Hepatocyte (in vitro differentiated cells): ENCODE data around the gene BRIP1. TPM values are rescaled to one million over a fixed set of nuclear protein-coding genes. Genes with fewer than 3 reads are reported as not detected.

Experiments used
- DNase-seq: peaks from one replicate; pipeline ENCODE4 v3.0.0-alpha.2; 2016; ENCODE audit warnings: low spot score
- H2AFZ ChIP-seq: fragments of 200-600 bp; sonication (generic); 2 replicates; pipeline ENCODE4 v1.6.0; 2016; ENCODE audit warnings: antibody characterized with exemption, mild to moderate bottlenecking
- H3K27ac ChIP-seq: fragments of 200-600 bp; sonication (generic); 2 replicates; pipeline ENCODE4 v1.5.1; 2016; ENCODE audit warnings: mild to moderate bottlenecking
- H3K27me3 ChIP-seq: fragments of 200-600 bp; sonication (generic); 2 replicates; pipeline ENCODE4 v1.6.1; 2016
- H3K36me3 ChIP-seq: fragments of 200-600 bp; sonication (generic); replicated peaks from 2 replicates; pipeline ENCODE4 v1.5.1; 2016; ENCODE audit warnings: low read depth; ENCODE audit not compliant: insufficient read depth
- H3K4me1 ChIP-seq: fragments of 200-600 bp; sonication (generic); 2 replicates; pipeline ENCODE4 v1.5.1; 2016; ENCODE audit warnings: mild to moderate bottlenecking, moderate library complexity; ENCODE audit not compliant: insufficient read depth
- H3K4me2 ChIP-seq: fragments of 200-600 bp; sonication (generic); 2 replicates; pipeline ENCODE4 v1.6.0; 2016
- H3K4me3 ChIP-seq: fragments of 200-600 bp; sonication (generic); 2 replicates; pipeline ENCODE4 v1.5.1; 2016; ENCODE audit warnings: mild to moderate bottlenecking
- H3K79me2 ChIP-seq: fragments of 200-600 bp; sonication (generic); 2 replicates; pipeline ENCODE4 v1.6.0; 2017; ENCODE audit warnings: mild to moderate bottlenecking
- H3K9me2 ChIP-seq: fragments of 200-600 bp; sonication (generic); replicated peaks from 2 replicates; pipeline ENCODE4 v1.6.0; 2017; ENCODE audit warnings: mild to moderate bottlenecking; ENCODE audit not compliant: insufficient read depth
- H3K9me3 ChIP-seq: fragments of 200-600 bp; sonication (generic); 2 replicates; pipeline ENCODE4 v1.5.1; 2016; ENCODE audit warnings: low read depth, mild to moderate bottlenecking
- H4K20me1 ChIP-seq: fragments of 200-600 bp; sonication (generic); 2 replicates; pipeline ENCODE4 v1.6.0; 2016; ENCODE audit warnings: mild to moderate bottlenecking; ENCODE audit not compliant: insufficient read depth, poor library complexity, severe bottlenecking
- CTCF ChIP-seq: fragments of 200-600 bp; sonication (generic); IDR thresholded peaks from 2 replicates; pipeline ENCODE4 v1.5.1; 2016; ENCODE audit warnings: antibody characterized with exemption, mild to moderate bottlenecking; ENCODE audit not compliant: poor library complexity
- EZH2 ChIP-seq: fragments of 200-600 bp; sonication (generic); IDR thresholded peaks from 2 replicates; pipeline ENCODE4 v1.6.1; 2016; ENCODE audit warnings: antibody characterized with exemption, mild to moderate bottlenecking, borderline replicate concordance
- EZH2phosphoT487 ChIP-seq: fragments of 200-600 bp; sonication (generic); IDR thresholded peaks from one replicate; pipeline ENCODE4 v1.6.1; 2018; ENCODE audit warnings: antibody characterized with exemption, mild to moderate bottlenecking, low read depth, moderate library complexity; ENCODE audit not compliant: unreplicated experiment, severe bottlenecking
- WGBS: methylation state at CpG from one replicate; pipeline ENCODE4 v1.1.6; 2016; ENCODE audit warnings: low lambda C conversion rate; ENCODE audit errors: missing lambda C conversion rate; 5-methylcytosine and 5-hydroxymethylcytosine counted together
- polyA plus RNA-seq: library from polyadenylated mRNA; unstranded; fragments of >200 nt; fragmentation: Nextera tagmentation; extraction: Ambion mirVana; gene quantifications from 2 replicates; pipeline ENCODE4 v1.2.1, GENCODE V29; 2016
- total RNA-seq: library from RNA; depleted of rRNA; stranded (reverse); fragments of >200 nt; gene quantifications from 2 replicates; pipeline ENCODE4 v1.2.3, GENCODE V29; 2014

BRIP1 gene
- total and polyA plus RNA-seq, 2 experiments from 2014 or later, result 0.50 to 4.0 TPM

GRCh38 chr17:61846088-61846487, 17.2 kb downstream of the BRIP1 start:
- WGBS, result 95% methylated on average over 8 of the region's 8 CpGs
- no peaks in the 10 kb centered on the region for H3K27me3 ChIP-seq
- H3K4me1 ChIP-seq, result no peaks in the 10 kb centered on the region
- H3K9me3 ChIP-seq, result no peaks in the 10 kb centered on the region
- TF ChIP-seq EZH2phosphoT487 (no peak), EZH2 (no peak), CTCF (no peak)
- no peaks in the 10 kb centered on the region for H3K9me2 ChIP-seq
- no peak overlapping the region for H3K4me3 ChIP-seq
- H4K20me1 ChIP-seq, result no peaks in the 10 kb centered on the region
- no peak overlapping the region for H2AFZ ChIP-seq
- H3K36me3 ChIP-seq, result no peaks in the 10 kb centered on the region
- DNase-seq, result no peak
- no peak overlapping the region for H3K27ac ChIP-seq
- H3K79me2 ChIP-seq, result no peaks in the 10 kb centered on the region
- H3K4me2 ChIP-seq, result no peak overlapping the region

GRCh38 chr17:61843435-61843834, 19.9 kb downstream of the BRIP1 start:
- no peak for DNase-seq
- 96% methylated on average over 1 of the region's 1 CpG for WGBS
- H3K79me2 ChIP-seq, result no peaks in the 10 kb centered on the region

GRCh38 chr17:61842899-61843298, 20.4 kb downstream of the BRIP1 start:
- no peak overlapping the region for H2AFZ ChIP-seq
- no peak overlapping the region for H3K4me3 ChIP-seq
- no peaks in the 10 kb centered on the region for H3K79me2 ChIP-seq
- no peaks in the 10 kb centered on the region for H3K36me3 ChIP-seq
- H3K9me2 ChIP-seq, result no peaks in the 10 kb centered on the region
- 100% methylated on average over 1 of the region's 1 CpG for WGBS
- H4K20me1 ChIP-seq, result no peaks in the 10 kb centered on the region
- no peaks in the 10 kb centered on the region for H3K4me1 ChIP-seq
- H3K9me3 ChIP-seq, result no peaks in the 10 kb centered on the region
- no peaks in the 10 kb centered on the region for H3K27me3 ChIP-seq
- no peak overlapping the region for H3K4me2 ChIP-seq
- no peak for DNase-seq
- TF ChIP-seq EZH2, result no peak
- no peak for TF ChIP-seq CTCF
- TF ChIP-seq EZH2phosphoT487, result no peak
- no peak overlapping the region for H3K27ac ChIP-seq

More at GRCh38 chr17:61843435-61843834, 19.9 kb downstream of the BRIP1 start:
- H3K9me3 ChIP-seq, result no peaks in the 10 kb centered on the region
- no peak overlapping the region for H3K27ac ChIP-seq
- no peaks in the 10 kb centered on the region for H3K27me3 ChIP-seq
- no peaks in the 10 kb centered on the region for H4K20me1 ChIP-seq
- no peak overlapping the region for H2AFZ ChIP-seq
- no peak for TF ChIP-seq EZH2phosphoT487
- no peak for TF ChIP-seq EZH2
- no peak for TF ChIP-seq CTCF
- no peak overlapping the region for H3K4me2 ChIP-seq
- H3K36me3 ChIP-seq, result no peaks in the 10 kb centered on the region
- H3K9me2 ChIP-seq, result no peaks in the 10 kb centered on the region
- H3K4me1 ChIP-seq, result no peaks in the 10 kb centered on the region
- no peak overlapping the region for H3K4me3 ChIP-seq

GRCh38 chr17:61839300-61839786, 24.0 kb downstream of the BRIP1 start:
- 94% methylated on average over 1 of the region's 1 CpG for WGBS
- no peak overlapping the region for H3K4me3 ChIP-seq
- no peak overlapping the region for H3K4me2 ChIP-seq
- no peak overlapping the region for H2AFZ ChIP-seq
- H3K27me3 ChIP-seq, result no peaks in the 10 kb centered on the region
- no peaks in the 10 kb centered on the region for H3K9me3 ChIP-seq
- TF ChIP-seq EZH2 (no peak), CTCF (no peak), EZH2phosphoT487 (no peak)
- no peaks in the 10 kb centered on the region for H3K9me2 ChIP-seq
- no peaks in the 10 kb centered on the region for H3K36me3 ChIP-seq
- H3K79me2 ChIP-seq, result no peaks in the 10 kb centered on the region
- no peaks in the 10 kb centered on the region for H4K20me1 ChIP-seq
- H3K4me1 ChIP-seq, result no peaks in the 10 kb centered on the region
- no peak overlapping the region for H3K27ac ChIP-seq
- no peak for DNase-seq
